Endothelial cell of umbilical vein (primary cell): ENCODE measurements around the gene GEMIN8. TPM values are rescaled to one million over a fixed set of nuclear protein-coding genes. Genes with fewer than 3 reads are reported as not detected.
A peak's percentile ranks its signal among the peaks of the same experiment; 100 is the strongest.

Experiments
- BruUV-seq: library from RNA; stranded (reverse); fragments of 400-500 nt; replicated peaks from 2 replicates; lab custom pipeline; 2021; lab: Mats Ljungman, UMichigan
- CTCF ChIA-PET: fragments of 300-600, 350-600 bp; sonication (Branson Sonifier 250); formaldehyde crosslinking; loops from one replicate; lab custom pipeline; 2021; ENCODE audit warnings: antibody characterized with exemption, inconsistent platforms; lab: Charles Lee
- POLR2A ChIA-PET: fragments of 300-600, 350-600 bp; sonication (Branson Sonifier 250); formaldehyde crosslinking; loops from one replicate; lab custom pipeline; 2021; ENCODE audit warnings: antibody characterized with exemption, inconsistent platforms; lab: Charles Lee
- DNase-seq: peaks from one replicate; pipeline ENCODE4 v3.0.0-alpha.2; 2011; ENCODE audit warnings: low read depth, low spot score
- FAIRE-seq: peaks from 2 replicates; lab custom pipeline; 2011; peaks lifted over from hg19 to GRCh38; lab: Jason Lieb, UNC
- H2AFZ ChIP-seq: 2 replicates; pipeline ENCODE4 v1.6.0; 2012; ENCODE audit warnings: low read depth, low read length, control low read depth, inconsistent platforms
- H3K27ac ChIP-seq: 2 replicates; pipeline ENCODE4 v1.5.1; 2011; ENCODE audit warnings: low read depth, mild to moderate bottlenecking, control low read depth, low read length, moderate library complexity; ENCODE audit not compliant: insufficient read depth
- H3K27me3 ChIP-seq, 2 experiments: 2 replicates each; pipeline versions ENCODE4 v1.6.0 to v1.6.1; 2011; ENCODE audit warnings: low read length in 2 of 2, mixed read lengths in 1 of 2; ENCODE audit not compliant: control insufficient read depth in 2 of 2, insufficient read depth in 2 of 2
- H3K36me3 ChIP-seq, 2 experiments: 2 replicates in 1 of 2; 3 replicates in 1 of 2; pipeline ENCODE4 v1.5.1; 2011; ENCODE audit warnings: low read length in 2 of 2, mild to moderate bottlenecking in 1 of 2, moderate library complexity in 1 of 2; ENCODE audit not compliant: control insufficient read depth in 2 of 2, insufficient read depth in 2 of 2; ENCODE audit errors: extremely low read depth in 1 of 2
- H3K4me1 ChIP-seq: 3 replicates; pipeline ENCODE4 v1.5.1; 2011; ENCODE audit warnings: mild to moderate bottlenecking, low read length; ENCODE audit not compliant: control insufficient read depth, insufficient read depth; ENCODE audit errors: extremely low read depth
- H3K4me2 ChIP-seq: 2 replicates; pipeline ENCODE4 v1.6.1; 2011; ENCODE audit warnings: low read length, control low read depth, mixed read lengths; ENCODE audit not compliant: insufficient read depth
- H3K4me3 ChIP-seq, 3 experiments: fragments of 200-600 bp in 1 of 3; sonication (generic), shearing (Covaris generic) in 1 of 3; replicated peaks in 1 of 3; 2 replicates each; pipeline ENCODE4 v1.5.1; 2011 to 2016; ENCODE audit warnings: control low read depth in 3 of 3, low read length in 3 of 3, mild to moderate bottlenecking in 2 of 3, inconsistent platforms in 1 of 3, low read depth in 1 of 3, moderate library complexity in 1 of 3; ENCODE audit not compliant: insufficient read depth in 1 of 3
- H3K79me2 ChIP-seq: 2 replicates; pipeline ENCODE4 v1.6.0; 2012; ENCODE audit warnings: low read length, inconsistent platforms; ENCODE audit not compliant: control insufficient read depth, insufficient read depth
- H3K9ac ChIP-seq: replicated peaks from 2 replicates; pipeline ENCODE3; 2011; ENCODE audit warnings: low read length, control low read depth; ENCODE audit not compliant: insufficient read depth; ENCODE audit errors: extremely low read depth
- H3K9me1 ChIP-seq: replicated peaks from 3 replicates; pipeline ENCODE4 v1.6.0; 2011; ENCODE audit warnings: mild to moderate bottlenecking, low read length; ENCODE audit not compliant: control insufficient read depth, insufficient read depth; ENCODE audit errors: extremely low read depth
- H3K9me3 ChIP-seq: replicated peaks from 2 replicates; pipeline ENCODE4 v1.5.1; 2012; ENCODE audit warnings: low read length, inconsistent platforms; ENCODE audit not compliant: control insufficient read depth, insufficient read depth
- H4K20me1 ChIP-seq: replicated peaks from 2 replicates; pipeline ENCODE3; 2011; ENCODE audit warnings: mild to moderate bottlenecking, low read length; ENCODE audit not compliant: control insufficient read depth, insufficient read depth; ENCODE audit errors: extremely low read depth
- CTCF ChIP-seq, 2 donors: IDR thresholded peaks; 1 replicate in 1 of 2; 2 replicates in 1 of 2; pipeline ENCODE4 v1.5.1; 2011; ENCODE audit warnings: low read length in 2 of 2, mild to moderate bottlenecking in 2 of 2, moderate library complexity in 2 of 2, control low read depth in 1 of 2, inconsistent platforms in 1 of 2, low read depth in 1 of 2; ENCODE audit not compliant: insufficient read depth in 1 of 2; ENCODE audit errors: extremely low read depth in 1 of 2
- EZH2 ChIP-seq: IDR thresholded peaks from 2 replicates; pipeline ENCODE4 v1.6.1; 2012; ENCODE audit warnings: borderline replicate concordance, low read depth, mild to moderate bottlenecking, moderate library complexity, low read length, inconsistent platforms; ENCODE audit not compliant: severe bottlenecking
- FOS ChIP-seq: IDR thresholded peaks from 2 replicates; pipeline ENCODE4 v1.6.1; 2011; ENCODE audit warnings: mild to moderate bottlenecking, low read length, moderate library complexity, borderline replicate concordance; ENCODE audit not compliant: insufficient read depth
- GATA2 ChIP-seq: IDR thresholded peaks from 2 replicates; pipeline ENCODE4 v1.7.0; 2011; ENCODE audit warnings: low read depth, mild to moderate bottlenecking, moderate library complexity, mixed read lengths, low read length; ENCODE audit not compliant: insufficient read length, insufficient read depth
- JUN ChIP-seq: IDR thresholded peaks from 2 replicates; pipeline ENCODE4 v1.6.1; 2011; ENCODE audit warnings: borderline replicate concordance, low read depth; ENCODE audit not compliant: insufficient read length, insufficient read depth
- MAX ChIP-seq: IDR thresholded peaks from 2 replicates; pipeline ENCODE4 v1.6.1; 2011; ENCODE audit not compliant: insufficient read depth, insufficient read length
- MYC ChIP-seq: IDR thresholded peaks from one replicate; pipeline ENCODE4 v1.6.1; 2011; ENCODE audit warnings: mild to moderate bottlenecking, low read depth, low read length
- POLR2A ChIP-seq: IDR thresholded peaks from 2 replicates; pipeline ENCODE4 v1.6.1; 2012; ENCODE audit warnings: low read depth, mild to moderate bottlenecking, control low read depth, low read length
- POLR2AphosphoS5 ChIP-seq: IDR thresholded peaks from 2 replicates; pipeline ENCODE4 v1.6.1; 2012; ENCODE audit warnings: low read depth, mild to moderate bottlenecking, control low read depth, low read length, moderate library complexity; ENCODE audit not compliant: insufficient read depth
- dilution Hi-C: fragments of 300-500 bp; cut with MboI; formaldehyde crosslinking; loops from one replicate; pipeline ENCODE4 v1.15.0; 2019; ENCODE audit warnings: low sequenced_read_pairs; ENCODE audit not compliant: extremely low pct_ligation_motif_present
- intact Hi-C: fragments of 100-400 bp; cut with micrococcal nuclease; formaldehyde crosslinking; loops from one replicate; pipeline ENCODE4 v1.10.0; 2022
- polyA plus RNA-seq, 4 experiments: library from polyadenylated mRNA; depleted of rRNA in 3 of 4; stranded (reverse) in 3 of 4; unstranded in 1 of 4; fragments of >200 nt; gene quantifications; 2 replicates each; pipeline versions ENCODE4 v1.2.1 to v1.2.3, GENCODE V29; 2011 to 2012; ENCODE audit warnings: missing spikeins in 1 of 4
- total RNA-seq: library from RNA; stranded (reverse); gene quantifications from 2 replicates; pipeline ENCODE4 v1.2.3, GENCODE V29; 2021

GEMIN8 gene
- total and polyA plus RNA-seq, 2 donors (not counting 3 experiments of a cell fraction or from before 2014, with no cell fraction given): 18.5 to 24.5 TPM

GRCh38 chrX:14030174-14030530 is 460 bp upstream of the GEMIN8 start:
- peaks cover 5% of the 10 kb centered on the region for H3K79me2 ChIP-seq
- H3K36me3 ChIP-seq: no peaks in the 10 kb centered on the region
- H3K9ac ChIP-seq: peak overlapping the region; percentile 74
- DNase-seq (peak; percentile 17), FAIRE-seq (no peak)
- no peaks in the 10 kb centered on the region for H3K9me3 ChIP-seq
- intact Hi-C loops: loop anchor here (1.0 to 5.0 kb wide), 3 partner anchors 132 to 1083 kb away; partner anchors contain the start of gene TCEANC
- ChIA-PET CTCF (interaction anchor here (0.9 to 2.7 kb wide), 6 partner anchors 9 to 1240 kb away, joined by 3 to 16 read pairs (median 4); partner anchors contain the start of gene ASB9), POLR2A (interaction anchor here (1.0 kb wide), 1 partner anchor 377 kb away, joined by 3 read pairs; no protein-coding TSS in a partner anchor)
- H2AFZ ChIP-seq: peak overlapping the region; percentile 27
- peak overlapping the region; percentile 92 for H3K27ac ChIP-seq
- TF ChIP-seq POLR2A: no peak
- no peak for TF ChIP-seq MYC
- no peak for TF ChIP-seq POLR2AphosphoS5
- TF ChIP-seq CTCF (IDR thresholded peaks at IDR 0.05; ENCODE audit: extremely low read depth in 1 of 2, insufficient read depth in 1 of 2, low read depth in 1 of 2, low read length in 2 of 2): no peak
- no peak for TF ChIP-seq MAX
- no peak for TF ChIP-seq GATA2
- TF ChIP-seq EZH2: no peak
- no peak for TF ChIP-seq FOS
- TF ChIP-seq JUN: no peak
- H4K20me1 ChIP-seq: no peaks in the 10 kb centered on the region
- TSS peak; percentile 61 for BruUV-seq
- H3K4me3 ChIP-seq: peak overlapping the region; percentile 35 to 89 (median 58)
- H3K27me3 ChIP-seq: no peaks in the 10 kb centered on the region
- peaks cover 24% of the 10 kb centered on the region for H3K4me1 ChIP-seq
- peak overlapping the region; percentile 73 for H3K4me2 ChIP-seq
- dilution Hi-C loops: no loop called here
- no peaks in the 10 kb centered on the region for H3K9me1 ChIP-seq
